ENCODE measurements around the gene SUSD4.

Gene SUSD4

DNA sequence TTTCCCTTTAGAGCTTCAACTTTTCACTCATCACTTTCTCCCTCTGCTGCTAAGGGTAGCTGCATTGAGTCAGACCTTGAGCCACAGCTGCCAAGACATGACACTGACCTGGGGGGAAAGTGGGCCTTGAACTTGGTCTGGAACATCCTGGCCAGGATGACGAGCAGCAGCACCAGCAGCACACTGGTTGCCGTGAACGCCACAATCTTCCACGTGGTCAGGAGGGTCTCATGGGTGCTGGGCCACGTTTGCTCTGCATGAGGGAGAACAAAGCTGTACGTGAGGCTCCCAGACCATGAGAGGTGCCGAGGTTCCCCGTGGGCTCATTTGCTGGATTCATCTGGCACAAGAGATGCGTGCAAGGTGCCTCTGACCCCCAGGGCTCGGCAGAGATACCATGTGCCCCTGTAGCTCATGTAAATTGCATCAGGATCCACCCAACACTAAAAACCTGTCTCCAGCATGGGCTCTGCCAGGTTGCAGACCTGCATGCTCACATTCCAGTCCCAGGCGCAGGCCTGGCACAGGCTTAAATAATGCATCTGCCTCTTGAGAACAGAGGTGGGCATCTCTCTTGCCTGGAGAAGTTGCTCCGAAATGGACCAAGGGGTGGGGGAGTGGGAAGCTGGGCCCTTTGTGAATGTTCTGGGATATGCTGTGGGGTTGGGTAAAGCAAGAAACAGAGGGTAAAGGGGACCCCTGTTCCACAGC lies 136.3 kb downstream of the SUSD4 start:
- DNase-seq = no peak

DNA sequence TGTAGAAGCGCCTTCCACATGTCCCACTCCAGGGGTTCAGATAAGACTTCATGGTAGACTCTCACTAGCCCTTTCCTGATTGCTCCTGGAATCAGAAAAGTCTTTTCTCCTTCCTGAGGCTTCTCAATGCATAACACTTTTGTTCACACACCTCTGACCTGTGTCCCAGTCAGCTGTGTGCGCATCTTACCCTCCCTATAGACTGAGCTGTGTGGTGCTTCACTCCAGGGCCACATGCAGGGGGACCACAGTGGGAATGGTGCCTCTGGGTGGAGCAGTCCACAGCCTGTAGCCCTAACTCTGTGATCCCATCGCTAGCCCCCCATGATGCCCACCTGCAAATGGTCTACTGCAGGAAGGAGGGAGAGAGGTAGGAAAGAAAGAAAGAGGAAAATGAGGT lies 136.9 kb downstream of the SUSD4 start:
- no peak for DNase-seq

DNA sequence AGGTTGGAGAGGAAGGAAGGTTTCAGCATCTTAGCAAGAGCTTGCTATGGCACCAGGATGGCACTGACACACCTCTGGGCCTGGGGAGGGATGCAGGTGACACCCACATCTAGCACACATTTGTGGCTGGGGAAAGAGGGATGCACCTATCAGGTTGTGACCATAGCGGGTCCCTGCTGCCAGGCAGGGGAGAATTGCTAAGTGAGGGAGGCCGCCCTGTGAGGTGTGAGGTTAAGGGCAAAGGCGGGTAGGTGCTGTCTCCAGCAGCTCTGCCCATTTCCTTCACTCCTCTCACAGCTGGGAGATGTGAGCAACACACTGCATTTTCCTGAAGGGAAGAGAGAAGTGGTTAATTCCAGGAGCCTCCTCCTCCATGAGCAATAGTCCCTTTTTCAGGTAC lies 137.7 kb downstream of the SUSD4 start:
- no peak for DNase-seq

DNA sequence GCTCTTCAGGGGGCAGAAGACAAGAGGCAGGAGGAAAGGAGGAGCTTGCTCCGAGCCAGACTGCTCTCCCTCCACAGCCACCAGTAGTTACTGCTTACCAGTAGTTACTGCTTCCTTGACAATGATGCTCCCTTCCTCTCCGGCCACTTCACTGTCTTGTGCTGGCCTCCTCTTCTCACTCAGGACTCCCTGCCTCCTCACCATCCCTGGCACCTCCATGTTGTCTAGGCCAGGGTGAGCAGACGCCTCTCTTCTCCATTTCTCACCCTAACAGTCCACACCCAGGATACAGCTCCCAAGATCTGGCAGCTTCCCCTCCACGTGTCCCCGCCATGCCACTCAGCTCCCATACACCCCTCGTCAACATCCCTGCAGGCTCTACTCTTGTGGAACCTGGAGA lies 138.5 kb downstream of the SUSD4 start:
- DNase-seq = no peak

DNA sequence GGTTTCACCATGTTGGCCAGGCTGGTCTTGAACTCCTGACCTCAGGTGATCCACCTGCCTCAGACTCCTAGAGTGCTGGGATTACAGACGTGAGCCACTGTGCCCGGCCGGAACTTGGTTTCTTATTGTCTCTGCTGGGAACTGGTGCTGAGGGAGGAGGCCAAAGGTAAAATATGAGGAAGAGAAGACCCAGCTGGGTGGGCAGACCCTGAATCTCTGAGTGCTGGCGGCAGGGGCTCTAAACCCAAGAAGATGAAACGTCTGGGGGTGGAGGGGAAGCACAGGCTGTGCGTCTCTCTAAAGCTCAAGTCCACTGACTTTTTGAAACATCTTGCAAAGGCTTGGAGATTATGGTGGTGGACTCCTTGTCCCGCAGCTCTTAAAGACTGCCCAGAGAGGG lies 138.9 kb downstream of the SUSD4 start:
- DNase-seq = no peak

DNA sequence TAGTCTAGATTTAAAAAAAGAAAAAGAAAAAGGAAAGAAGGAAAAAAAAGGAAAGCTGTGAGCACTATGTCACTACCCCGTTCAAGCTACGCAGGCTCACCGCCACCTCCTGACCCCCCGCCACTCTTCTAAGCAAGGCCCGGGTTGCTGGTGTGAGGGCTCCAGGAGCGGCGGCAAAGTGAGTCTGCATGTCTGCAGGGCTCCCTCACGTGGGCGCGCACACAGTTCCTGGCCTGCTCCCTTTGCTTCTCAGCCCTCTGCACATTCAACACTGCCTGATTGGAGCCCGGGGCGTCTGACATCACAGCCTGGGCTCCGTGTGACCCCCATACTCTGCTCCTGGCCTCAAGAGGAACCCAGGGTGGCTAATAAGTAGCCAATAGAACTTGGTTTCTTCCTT lies 139.5 kb downstream of the SUSD4 start:
- no peak for DNase-seq

DNA sequence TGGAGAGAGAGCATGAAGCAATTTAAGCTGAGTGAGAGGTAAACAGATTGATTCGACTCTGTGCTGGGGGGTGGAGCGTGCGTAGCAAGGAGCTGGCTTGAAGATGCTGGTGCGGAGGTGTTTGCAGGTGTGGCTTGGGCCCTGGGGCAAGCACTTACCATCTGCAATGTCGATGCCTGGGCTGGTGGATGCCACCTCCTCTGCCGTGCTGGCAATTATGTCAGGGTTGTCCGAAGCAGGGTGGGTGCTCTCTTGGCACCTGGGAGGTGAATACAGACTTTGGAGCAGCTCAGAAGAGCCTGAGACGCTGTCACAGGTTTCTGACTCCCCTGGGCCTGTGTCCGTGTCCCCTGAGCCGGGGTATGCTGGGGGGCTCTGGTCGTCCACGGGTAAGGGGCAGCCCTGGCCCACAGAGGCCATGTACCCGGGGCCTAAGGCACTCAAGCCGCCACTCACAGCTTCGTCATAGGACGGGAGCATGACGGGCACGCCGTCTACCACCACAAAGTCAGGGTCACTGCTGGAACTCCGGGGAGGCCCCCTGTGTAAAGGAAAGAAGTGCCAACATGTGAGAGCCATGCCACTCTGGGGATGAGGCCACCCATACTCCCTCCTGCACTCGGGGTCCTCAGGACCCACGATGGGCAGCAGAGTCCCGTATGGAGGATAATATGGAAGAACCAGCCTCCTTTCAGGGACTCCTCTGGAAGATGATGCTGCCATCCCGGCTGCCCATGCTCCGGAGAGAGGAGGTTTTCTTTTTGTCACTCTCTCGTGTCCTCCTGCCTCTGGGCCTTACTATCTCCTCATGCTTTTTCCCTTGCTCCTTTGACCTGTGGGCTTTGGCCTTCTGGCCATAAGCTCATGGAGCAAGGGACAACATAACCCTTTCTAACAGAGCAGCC lies 140.6 kb downstream of the SUSD4 start:
- DNase-seq = no peak

DNA sequence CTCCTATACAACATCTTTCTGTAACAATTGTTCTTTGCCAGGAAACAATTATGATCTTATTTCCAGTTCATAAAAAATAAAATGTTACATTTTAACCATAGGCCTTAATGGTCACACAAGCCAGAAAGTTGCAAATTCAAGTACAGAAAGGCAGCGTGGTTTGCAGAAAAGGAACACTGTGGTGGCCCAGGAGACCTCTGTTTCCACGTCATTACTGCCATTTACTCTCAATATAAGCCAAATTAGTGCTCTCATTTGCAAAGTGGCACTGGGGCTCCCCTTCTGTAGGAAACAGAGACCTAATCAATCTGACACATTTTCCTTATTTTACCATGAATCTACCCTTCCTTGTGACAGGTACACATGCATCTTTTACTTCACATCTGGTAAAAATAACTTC lies 141.6 kb downstream of the SUSD4 start:
- no peak for DNase-seq

DNA sequence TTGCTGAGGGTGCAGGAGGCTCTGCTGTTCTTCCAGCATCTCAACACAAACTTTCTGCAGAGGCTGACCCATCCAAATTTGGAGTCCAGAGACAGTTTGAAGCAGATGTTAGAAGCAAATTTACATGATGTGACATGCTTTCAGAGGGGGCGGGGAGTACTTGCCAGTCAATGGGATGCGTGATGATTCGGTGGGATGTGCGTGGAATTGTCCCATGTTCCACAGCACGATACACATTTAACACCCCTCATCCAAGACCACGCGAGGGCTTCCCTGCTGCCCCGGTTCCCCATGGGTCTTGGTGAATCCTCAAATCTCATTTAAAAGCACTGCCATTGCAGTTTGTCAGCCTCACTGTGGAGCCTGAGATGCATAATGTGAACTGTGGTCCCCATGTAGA lies 142.3 kb downstream of the SUSD4 start:
- DNase-seq = no peak

DNA sequence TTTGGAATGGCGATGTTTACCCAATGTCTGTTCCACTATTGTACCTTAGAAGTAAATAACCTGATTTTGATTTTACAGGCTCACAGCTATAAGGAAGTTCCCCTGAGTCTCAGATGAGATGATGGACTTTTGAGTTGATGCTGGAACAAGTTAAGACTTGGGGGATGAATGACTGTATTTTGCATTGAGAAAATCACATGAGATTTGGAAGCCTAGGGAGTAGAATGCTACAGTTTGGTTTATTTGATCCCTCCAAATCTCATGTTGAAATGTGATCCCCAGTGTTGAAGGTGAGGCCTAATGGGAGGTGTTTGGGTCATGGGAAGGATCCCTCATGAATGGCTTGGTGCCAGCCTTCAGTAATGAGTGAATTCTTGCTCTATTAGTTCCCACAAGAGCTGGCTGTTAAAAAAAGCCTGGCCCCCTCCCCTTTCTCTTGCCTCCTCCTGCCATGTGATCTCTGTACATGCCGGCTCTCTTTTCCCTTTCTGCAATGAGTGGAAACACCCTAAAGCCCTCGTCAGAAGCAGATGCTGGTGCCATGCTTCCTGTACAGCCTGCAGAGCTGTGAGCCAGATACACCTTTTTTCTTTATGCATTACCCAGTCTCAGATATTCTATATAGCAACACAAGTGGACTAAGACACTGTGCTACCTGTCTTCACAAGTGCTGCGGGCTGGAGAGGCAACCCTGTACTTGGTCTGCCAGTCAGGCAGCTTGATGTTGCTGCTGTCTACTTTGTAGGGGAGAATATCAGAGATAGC lies 143.9 kb downstream of the SUSD4 start:
- no peak for DNase-seq

DNA sequence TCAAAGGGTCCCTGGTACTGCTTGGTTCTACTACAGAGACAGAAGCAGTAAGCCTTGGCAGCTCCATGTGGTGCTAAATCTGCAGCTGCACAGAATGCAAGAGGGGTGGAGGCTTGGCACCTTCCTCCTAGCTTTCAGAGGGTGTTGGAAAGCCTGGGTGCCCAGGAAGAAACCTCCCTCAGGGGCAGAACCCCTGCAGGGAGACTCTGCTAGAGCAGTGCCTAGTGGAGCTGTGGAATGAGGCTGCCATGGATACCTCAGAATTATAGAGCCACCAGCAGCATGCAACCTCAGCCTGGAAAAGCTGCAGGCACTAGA lies 144.7 kb downstream of the SUSD4 start:
- no peak for DNase-seq

DNA sequence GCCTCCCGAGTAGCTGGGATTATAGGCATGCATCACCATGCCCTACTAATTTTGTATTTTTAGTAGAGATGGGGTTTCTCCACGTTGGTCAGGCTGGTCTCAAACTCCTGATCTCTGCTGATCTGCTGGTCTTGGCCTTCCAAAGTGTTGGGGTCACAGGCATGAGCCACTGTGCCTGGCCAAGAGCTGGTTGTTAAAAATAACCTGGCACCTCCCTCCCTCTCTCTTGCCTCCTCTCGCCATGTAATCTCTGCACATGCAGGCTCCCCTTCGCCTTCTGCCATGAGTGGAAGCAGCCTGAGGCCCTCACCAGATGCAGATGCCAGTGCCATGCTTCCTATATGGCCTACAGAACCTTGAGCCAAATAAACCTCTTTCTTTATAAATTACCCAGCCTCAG lies 146.2 kb downstream of the SUSD4 start:
- no peak for DNase-seq

DNA sequence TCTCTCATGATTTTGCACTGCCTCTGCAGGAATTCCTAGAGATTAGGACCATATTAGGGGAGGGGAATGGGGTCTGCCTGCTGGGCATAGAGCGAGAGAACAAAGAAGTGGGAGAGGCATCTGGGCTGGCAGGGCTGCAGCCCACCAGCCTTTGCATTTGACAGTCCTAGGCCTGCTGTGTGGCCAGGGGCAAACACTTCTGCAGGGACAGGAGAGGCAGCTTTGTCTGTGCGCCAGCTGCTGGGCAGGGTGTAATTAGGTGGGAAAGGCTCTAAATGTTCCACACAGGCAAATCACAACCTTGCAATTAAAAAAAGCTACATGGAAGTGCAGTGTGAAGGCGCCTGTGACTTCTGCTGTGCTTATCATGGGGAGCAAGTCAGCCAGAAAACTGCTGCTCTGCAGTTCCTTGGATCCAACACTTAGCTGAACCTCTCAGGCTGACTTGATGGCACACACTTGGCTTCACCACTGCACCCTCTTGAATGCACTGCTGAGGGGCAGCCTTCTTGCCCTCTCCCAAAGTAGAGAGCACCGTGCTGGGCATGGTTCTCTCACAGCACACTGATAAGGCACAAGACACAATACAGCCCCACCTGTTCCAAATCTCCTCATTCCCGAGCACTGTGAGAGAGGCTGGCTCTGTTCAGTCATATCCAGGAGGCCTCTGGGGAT lies 147.3 kb downstream of the SUSD4 start:
- DNase-seq = peak; percentile 67

DNA sequence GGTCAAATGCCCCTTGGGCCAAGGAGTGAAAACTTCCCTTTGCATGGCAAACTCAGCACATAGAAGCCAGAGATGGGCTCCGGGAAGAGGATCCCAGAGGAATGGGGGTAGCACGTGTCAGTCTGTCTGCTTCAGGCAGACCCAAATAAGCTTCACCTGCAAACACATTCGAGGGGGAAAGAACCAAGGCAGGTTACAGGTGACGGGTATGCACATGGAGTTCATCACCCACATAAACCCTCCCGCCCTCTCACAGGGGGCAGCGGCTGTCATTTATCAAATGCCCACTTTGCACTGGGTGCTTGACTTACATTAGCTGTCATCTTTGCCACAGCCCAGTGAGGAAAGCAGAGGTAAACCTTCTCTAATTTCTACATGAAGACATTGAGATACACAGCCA lies 147.9 kb downstream of the SUSD4 start:
- no peak for DNase-seq

DNA sequence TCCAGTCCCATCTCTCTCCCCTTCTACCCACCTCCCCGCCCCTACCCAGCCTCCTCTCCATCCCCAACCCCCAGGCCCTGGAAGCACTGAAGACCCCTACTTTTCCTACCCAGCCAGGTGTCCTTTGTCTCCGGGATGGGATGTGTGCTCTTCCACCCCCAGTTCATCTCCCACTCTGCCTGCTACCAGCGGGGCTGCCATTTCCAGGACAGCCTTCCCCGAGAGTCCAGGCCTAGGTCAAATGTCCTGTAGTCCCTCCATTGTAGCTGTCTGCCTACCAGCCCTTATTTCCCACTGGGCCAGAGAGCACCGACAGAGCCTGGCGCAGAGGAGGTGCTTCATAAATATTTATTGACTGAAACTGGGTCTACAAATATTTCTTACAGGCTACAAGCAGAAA lies 148.9 kb downstream of the SUSD4 start:
- DNase-seq = no peak

DNA sequence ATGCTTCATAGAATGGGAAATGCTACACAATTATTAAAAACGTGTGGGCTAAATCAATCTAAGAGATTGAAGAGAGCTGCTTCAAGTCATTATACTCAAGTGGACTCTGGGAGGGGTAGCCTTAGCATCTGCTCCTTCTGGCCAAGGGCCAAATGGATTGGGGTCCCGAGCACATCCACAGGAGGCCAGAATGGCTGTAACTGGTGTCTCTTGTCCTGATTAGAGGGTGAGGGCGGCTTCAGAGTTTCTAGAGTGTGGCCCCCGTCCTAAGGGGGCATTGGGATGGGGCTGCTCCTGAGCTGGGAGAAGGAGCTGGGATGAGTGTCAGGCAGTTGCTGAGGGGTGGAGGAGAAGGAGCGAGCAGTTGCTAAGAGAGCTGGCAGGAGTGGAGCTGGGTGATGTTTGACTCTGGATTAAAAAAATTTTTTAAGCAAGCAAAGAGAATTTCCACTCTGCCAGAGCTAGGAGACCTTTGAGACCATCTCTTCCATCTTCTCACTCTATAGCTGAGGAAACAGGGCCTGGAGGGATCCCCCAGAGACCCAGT lies 149.6 kb downstream of the SUSD4 start:
- DNase-seq = no peak

DNA sequence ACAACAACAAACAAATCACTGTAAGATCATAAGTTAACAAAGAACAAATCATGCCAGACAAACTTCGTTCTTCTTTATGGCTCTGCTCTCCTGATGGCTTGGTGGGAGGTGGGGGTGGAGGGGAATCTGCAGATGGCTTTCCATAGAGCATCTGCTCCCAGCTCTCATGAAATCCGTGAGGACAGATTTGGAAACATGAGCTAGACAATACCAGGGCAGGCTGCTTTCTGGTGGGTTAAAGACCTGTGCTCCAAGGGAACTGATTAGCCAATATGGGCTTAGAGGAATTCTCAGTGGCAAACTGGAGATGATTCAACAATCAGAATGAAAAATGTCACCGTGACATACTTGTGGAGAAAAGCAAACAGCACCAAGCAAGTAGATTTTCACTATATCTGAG lies 151.5 kb downstream of the SUSD4 start:
- no peak for DNase-seq

DNA sequence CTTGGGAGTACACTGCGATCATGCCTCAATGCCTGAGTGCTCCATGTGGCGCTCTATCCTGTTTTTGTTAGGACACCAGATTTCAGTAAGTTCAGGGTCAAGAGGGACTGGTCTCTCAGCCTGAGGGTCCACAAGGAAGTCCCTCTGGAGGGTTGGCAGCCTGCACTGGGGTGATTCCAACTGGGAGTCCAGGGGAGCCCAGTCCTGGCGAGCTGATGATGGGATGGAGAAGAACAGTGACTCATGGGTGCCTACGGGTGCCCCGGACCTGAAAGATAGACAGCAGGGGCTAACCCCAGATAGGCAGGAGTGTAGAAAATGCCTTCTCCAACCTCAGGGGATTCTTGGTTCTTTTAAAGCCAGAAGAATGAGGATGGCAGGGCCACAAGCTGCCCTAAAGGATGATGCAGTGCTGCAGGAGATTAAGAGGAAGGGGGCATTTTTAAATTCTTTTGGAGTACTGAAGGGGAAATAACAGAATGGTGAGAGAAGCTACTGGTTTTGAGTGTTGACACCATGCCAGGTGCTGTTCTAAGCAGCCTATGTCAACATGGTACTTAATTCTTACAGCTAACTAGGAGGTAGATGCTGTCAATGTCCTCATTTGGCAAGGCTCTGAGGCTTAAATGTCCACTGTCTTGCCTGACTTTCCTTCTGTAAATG lies 152.5 kb downstream of the SUSD4 start:
- no peak for DNase-seq

DNA sequence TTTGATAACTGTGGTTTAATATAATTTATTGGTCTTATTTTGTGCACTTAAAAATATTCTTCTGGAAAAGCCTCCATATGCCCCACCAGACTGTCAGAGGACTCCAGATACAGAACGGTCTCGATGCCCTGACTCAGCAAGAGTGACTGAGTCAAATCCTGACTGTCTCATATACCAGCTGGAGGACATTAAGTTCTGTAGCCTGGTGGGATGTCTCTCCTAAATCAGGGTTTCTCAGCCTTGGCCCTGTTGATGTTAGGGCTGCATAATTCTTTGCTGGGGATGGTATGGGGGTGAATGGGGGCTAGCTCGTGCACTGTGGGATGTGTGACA lies 153.2 kb downstream of the SUSD4 start:
- DNase-seq = no peak

DNA sequence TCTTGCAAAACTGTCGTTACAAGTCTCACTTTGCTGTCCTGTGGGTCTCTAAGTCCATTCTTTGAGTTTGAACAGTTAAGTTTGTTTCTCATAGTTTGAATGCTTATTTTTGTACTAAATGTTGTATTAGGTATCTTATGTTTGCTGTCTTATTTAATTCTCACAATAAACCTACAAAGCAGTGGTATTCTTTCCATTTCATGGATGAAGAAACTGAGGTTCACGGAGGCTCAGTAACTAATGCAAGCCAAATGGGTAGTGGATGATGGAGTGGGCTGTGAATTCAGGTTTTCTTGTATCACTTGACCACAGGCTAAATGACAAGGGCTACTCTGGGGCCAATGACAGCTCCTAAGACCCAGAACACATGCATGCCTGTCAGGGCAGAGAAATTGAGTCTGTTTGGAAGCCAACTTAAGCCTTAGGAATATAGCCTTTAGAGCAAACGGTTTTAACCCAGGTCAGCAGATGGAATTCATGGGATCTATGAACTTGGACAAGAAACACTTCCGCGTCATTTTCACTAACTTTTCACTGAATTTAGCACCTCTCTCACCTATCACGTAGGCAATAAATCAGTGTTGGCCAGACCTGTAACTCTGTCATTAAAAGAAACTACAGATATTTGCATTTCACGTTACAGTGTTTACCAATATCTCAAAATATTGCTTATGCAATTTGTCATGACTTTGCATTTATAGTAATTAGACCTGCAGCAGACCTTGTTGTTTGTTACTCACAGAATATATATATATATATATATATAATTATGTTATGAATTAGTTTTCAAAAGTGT lies 153.8 kb downstream of the SUSD4 start:
- DNase-seq = no peak

DNA sequence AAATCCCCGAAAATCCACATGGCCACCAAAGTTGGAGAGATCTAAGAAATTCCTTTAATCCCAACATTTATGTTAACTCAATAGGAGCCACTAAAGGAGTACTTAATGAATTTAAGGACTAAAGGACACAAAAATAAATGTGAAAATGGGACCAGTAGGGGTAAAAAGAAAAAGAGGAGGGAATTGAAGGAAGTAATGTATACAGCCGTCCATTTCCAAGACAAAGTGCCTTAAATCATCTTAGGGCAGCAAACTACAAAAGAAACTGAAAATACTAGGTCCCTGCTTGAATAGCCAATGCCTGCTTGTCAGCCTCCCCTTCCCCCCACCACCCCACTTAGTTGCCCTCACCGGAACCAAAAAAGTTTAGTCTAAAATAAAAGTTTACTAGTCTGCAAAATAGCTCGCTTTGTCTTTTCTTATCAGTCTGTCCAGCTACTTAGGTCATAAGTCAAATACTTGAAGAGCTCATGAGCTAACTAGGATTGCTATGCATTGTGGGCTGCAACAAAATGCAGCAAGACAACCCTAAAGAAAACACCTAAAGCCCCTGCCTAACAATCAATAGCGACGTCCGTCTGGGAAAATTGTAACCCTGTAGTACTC lies 154.6 kb downstream of the SUSD4 start:
- DNase-seq = no peak

Data from COR-L47 (cell line).